H1 (cell line): Measurements from ENCODE around the gene CNTN6. TPM values are rescaled to one million over a fixed set of nuclear protein-coding genes. Genes with fewer than 3 reads are reported as not detected.

Source experiments
- CTCF ChIA-PET: fragments of 300-600 bp; sonication (Branson Sonifier 250); formaldehyde crosslinking; loops from one replicate; lab custom pipeline; 2021; ENCODE audit not compliant: partially characterized antibody; lab: Charles Lee
- POLR2A ChIA-PET: fragments of 300-600 bp; sonication (Branson Sonifier 250); formaldehyde crosslinking; loops from one replicate; lab custom pipeline; 2021; ENCODE audit warnings: inconsistent platforms; ENCODE audit not compliant: partially characterized antibody; lab: Charles Lee
- DNase-seq, 2 experiments: peaks; one replicate each; pipeline versions ENCODE4 v3.0.0 to v3.0.0-alpha.2; 2010 to 2022; ENCODE audit warnings: low spot score in 2 of 2, low read depth in 1 of 2, mixed read lengths in 1 of 2
- FAIRE-seq: peaks from 2 replicates; lab custom pipeline; 2011; peaks lifted over from hg19 to GRCh38; lab: Jason Lieb, UNC
- H2AFZ ChIP-seq: 2 replicates; pipeline ENCODE4 v1.8.1; 2012; ENCODE audit warnings: low read length, inconsistent platforms
- H2AK5ac ChIP-seq: 2 replicates; pipeline ENCODE4 v1.6.1; 2013; ENCODE audit warnings: low read depth, low read length
- H2BK120ac ChIP-seq: replicated peaks from 2 replicates; pipeline ENCODE3; 2013; ENCODE audit warnings: low read depth, low read length, inconsistent platforms
- H2BK12ac ChIP-seq: 2 replicates; pipeline ENCODE4 v1.6.1; 2013; ENCODE audit warnings: low read depth, low read length
- H2BK15ac ChIP-seq: 2 replicates; pipeline ENCODE4 v1.6.1; 2013; ENCODE audit warnings: low read length
- H2BK20ac ChIP-seq: 2 replicates; pipeline ENCODE4 v1.6.1; 2013; ENCODE audit warnings: low read length
- H2BK5ac ChIP-seq: 2 replicates; pipeline ENCODE4 v1.6.1; 2013; ENCODE audit warnings: low read depth, low read length
- H3K14ac ChIP-seq: 2 replicates; pipeline ENCODE4 v1.6.1; 2013; ENCODE audit warnings: inconsistent platforms; ENCODE audit not compliant: insufficient read length
- H3K18ac ChIP-seq: 2 replicates; pipeline ENCODE4 v1.6.1; 2013; ENCODE audit warnings: low read length; ENCODE audit errors: extremely low read depth
- H3K23ac ChIP-seq: 2 replicates; pipeline ENCODE4 v1.6.1; 2013; ENCODE audit warnings: inconsistent platforms; ENCODE audit not compliant: insufficient read length
- H3K23me2 ChIP-seq: 2 replicates; pipeline ENCODE4 v1.6.1; 2013; ENCODE audit warnings: low read depth, low read length
- H3K27ac ChIP-seq: 2 replicates; pipeline ENCODE4 v1.6.1; 2011; ENCODE audit warnings: low read depth, low read length, inconsistent platforms
- H3K27me3 ChIP-seq, 4 experiments: replicated peaks in 1 of 4; 1 replicate in 1 of 4; 2 replicates in 3 of 4; pipeline versions ENCODE4 v1.6.1 to v1.8.1; 2011 to 2013; ENCODE audit warnings: low read length in 3 of 4, mild to moderate bottlenecking in 3 of 4, inconsistent platforms in 2 of 4, mixed read lengths in 2 of 4, moderate library complexity in 1 of 4; ENCODE audit not compliant: control insufficient read depth in 3 of 4, insufficient read depth in 3 of 4; ENCODE audit errors: extremely low read depth in 1 of 4
- H3K36me3 ChIP-seq, 4 experiments: 2 replicates each; pipeline versions ENCODE4 v1.6.1 to v1.8.1; 2011 to 2013; ENCODE audit warnings: mild to moderate bottlenecking in 4 of 4, low read length in 3 of 4, moderate library complexity in 2 of 4, control low read depth in 1 of 4, inconsistent platforms in 1 of 4; ENCODE audit not compliant: insufficient read depth in 4 of 4, control insufficient read depth in 2 of 4
- H3K4ac ChIP-seq: replicated peaks from 2 replicates; pipeline ENCODE3; 2013; ENCODE audit warnings: low read length, low read depth, mixed read lengths, inconsistent platforms; ENCODE audit not compliant: insufficient read length
- H3K4me1 ChIP-seq, 4 experiments: replicated peaks in 1 of 4; 1 replicate in 1 of 4; 2 replicates in 3 of 4; pipeline versions ENCODE4 v1.6.1 to v1.8.1; 2011 to 2013; ENCODE audit warnings: low read length in 3 of 4, inconsistent platforms in 2 of 4, mixed read lengths in 1 of 4; ENCODE audit not compliant: insufficient read depth in 4 of 4, control insufficient read depth in 3 of 4
- H3K4me2 ChIP-seq, 2 experiments: 2 replicates each; pipeline versions ENCODE4 v1.6.1 to v1.8.1; 2011 to 2013; ENCODE audit warnings: low read depth in 2 of 2, low read length in 2 of 2, control low read depth in 1 of 2, inconsistent platforms in 1 of 2, mild to moderate bottlenecking in 1 of 2; ENCODE audit not compliant: insufficient read depth in 1 of 2
- H3K4me3 ChIP-seq, 4 experiments: fragments of 200-600, 300-600 bp in 1 of 4; sonication (generic), shearing (Covaris generic), sonication (Bioruptor Twin) in 1 of 4; 2 replicates each; pipeline versions ENCODE4 v1.5.1 to v1.8.1; 2011 to 2016; ENCODE audit warnings: low read length in 4 of 4, low read depth in 3 of 4, control low read depth in 2 of 4, inconsistent platforms in 2 of 4, mild to moderate bottlenecking in 2 of 4, mixed read lengths in 1 of 4, moderate library complexity in 1 of 4; ENCODE audit not compliant: insufficient read depth in 2 of 4; ENCODE audit errors: extremely low read depth in 1 of 4
- H3K56ac ChIP-seq: replicated peaks from 2 replicates; pipeline ENCODE3; 2013; ENCODE audit warnings: low read depth, mild to moderate bottlenecking, mixed read lengths, low read length, inconsistent platforms; ENCODE audit not compliant: insufficient read length
- H3K79me1 ChIP-seq: 2 replicates; pipeline ENCODE4 v1.6.1; 2013; ENCODE audit warnings: low read depth, low read length, control low read depth
- H3K79me2 ChIP-seq, 2 experiments: 2 replicates each; pipeline versions ENCODE4 v1.6.1 to v1.8.1; 2012 to 2013; ENCODE audit warnings: low read length in 2 of 2, mild to moderate bottlenecking in 2 of 2, inconsistent platforms in 1 of 2; ENCODE audit not compliant: insufficient read depth in 2 of 2, control insufficient read depth in 1 of 2
- H3K9ac ChIP-seq, 4 experiments: replicated peaks in 1 of 4; 1 replicate in 1 of 4; 2 replicates in 3 of 4; pipeline versions ENCODE4 v1.6.1 to v1.8.1; 2011 to 2013; ENCODE audit warnings: low read depth in 3 of 4, low read length in 3 of 4, control low read depth in 2 of 4, mild to moderate bottlenecking in 2 of 4, moderate library complexity in 2 of 4, inconsistent platforms in 1 of 4; ENCODE audit errors: extremely low read depth in 1 of 4
- H3K9me3 ChIP-seq, 2 experiments: 2 replicates each; pipeline versions ENCODE4 v1.6.1 to v1.8.1; 2012 to 2013; ENCODE audit warnings: mild to moderate bottlenecking in 2 of 2, moderate library complexity in 2 of 2, control low read depth in 1 of 2, inconsistent platforms in 1 of 2, low read depth in 1 of 2, low read length in 1 of 2, mixed read lengths in 1 of 2; ENCODE audit not compliant: insufficient read depth in 2 of 2
- H4K20me1 ChIP-seq, 2 experiments: replicated peaks in 1 of 2; 2 replicates each; pipeline versions ENCODE3 to v1.8.1; 2011 to 2013; ENCODE audit warnings: inconsistent platforms in 2 of 2, low read length in 2 of 2, mild to moderate bottlenecking in 1 of 2; ENCODE audit not compliant: insufficient read depth in 2 of 2, control insufficient read depth in 1 of 2
- H4K5ac ChIP-seq: 2 replicates; pipeline ENCODE4 v1.6.1; 2013; ENCODE audit warnings: low read length, low read depth, mixed read lengths, inconsistent platforms; ENCODE audit not compliant: insufficient read length
- H4K8ac ChIP-seq: 2 replicates; pipeline ENCODE4 v1.8.0; 2013; ENCODE audit warnings: mild to moderate bottlenecking, moderate library complexity, low read length, inconsistent platforms; ENCODE audit not compliant: insufficient read depth; ENCODE audit errors: extremely low read depth
- H4K91ac ChIP-seq: replicated peaks from 2 replicates; pipeline ENCODE3; 2013; ENCODE audit warnings: low read length, mixed read lengths, inconsistent platforms; ENCODE audit not compliant: insufficient read length
- FOSL1 ChIP-seq: IDR thresholded peaks from 2 replicates; pipeline ENCODE4 v1.6.1; 2011; ENCODE audit warnings: mild to moderate bottlenecking, low read depth, low read length, moderate library complexity; ENCODE audit not compliant: insufficient read depth
- JUND ChIP-seq: IDR thresholded peaks from 2 replicates; pipeline ENCODE4 v1.6.1; 2011; ENCODE audit warnings: mild to moderate bottlenecking, improper control_type of control experiment, low read length
- YY1 ChIP-seq: IDR thresholded peaks from 2 replicates; pipeline ENCODE4 v1.6.1; 2011; ENCODE audit warnings: low read depth, mild to moderate bottlenecking, low read length
- WGBS, 2 experiments: shearing (Covaris generic) in 1 of 2; methylation state at CpG; one replicate each; pipeline versions ENCODE4 v1.1.6 to v1.1.7; 2013 to 2015; ENCODE audit warnings: low lambda C conversion rate in 2 of 2, mixed read lengths in 2 of 2, inconsistent platforms in 1 of 2, low coverage in 1 of 2, missing lambda C conversion rate in 1 of 2; ENCODE audit not compliant: insufficient replicate concordance in 2 of 2, insufficient coverage in 1 of 2, insufficient read length in 1 of 2; ENCODE audit errors: extremely low coverage in 1 of 2, missing lambda C conversion rate in 1 of 2; 5-methylcytosine and 5-hydroxymethylcytosine counted together
- polyA plus RNA-seq, 7 experiments: library from polyadenylated mRNA; depleted of rRNA in 3 of 7; stranded (reverse) in 5 of 7; unstranded in 2 of 7; fragments of >200 nt in 5 of 7; fragments of 200-250 nt in 2 of 7; gene quantifications; 1 replicate in 5 of 7; 2 replicates in 1 of 7; 4 replicates in 1 of 7; pipeline versions ENCODE4 v1.2.1 to v1.2.3, GENCODE V29; 2011 to 2013; ENCODE audit warnings: missing spikeins in 2 of 7, mixed read lengths in 2 of 7
- total RNA-seq: library from RNA; stranded (reverse); fragmentation: NEBNext Ultra II Directional; extraction: Animal tissue kit (Norgen Biotek cat#: 25700); gene quantifications from 2 replicates; pipeline ENCODE4 v1.2.1, GENCODE V29; 2021
- TF ChIP-seq, protein P1 (sequence below), 3 experiments: IDR thresholded peaks; 1 replicate in 2 of 3; 2 replicates in 1 of 3; pipeline versions ENCODE4 v1.5.1 to v1.6.1; 2011; ENCODE audit warnings: low read length in 3 of 3, mild to moderate bottlenecking in 3 of 3, inconsistent platforms in 2 of 3, low read depth in 1 of 3, moderate library complexity in 1 of 3; ENCODE audit not compliant: insufficient read depth in 1 of 3; ENCODE audit errors: control extremely low read depth in 1 of 3

Gene CNTN6
- total and polyA plus RNA-seq, 2 of the 8 experiments (the other 6 are each of a cell fraction or from before 2014, with no cell fraction given), result not detected

DNA sequence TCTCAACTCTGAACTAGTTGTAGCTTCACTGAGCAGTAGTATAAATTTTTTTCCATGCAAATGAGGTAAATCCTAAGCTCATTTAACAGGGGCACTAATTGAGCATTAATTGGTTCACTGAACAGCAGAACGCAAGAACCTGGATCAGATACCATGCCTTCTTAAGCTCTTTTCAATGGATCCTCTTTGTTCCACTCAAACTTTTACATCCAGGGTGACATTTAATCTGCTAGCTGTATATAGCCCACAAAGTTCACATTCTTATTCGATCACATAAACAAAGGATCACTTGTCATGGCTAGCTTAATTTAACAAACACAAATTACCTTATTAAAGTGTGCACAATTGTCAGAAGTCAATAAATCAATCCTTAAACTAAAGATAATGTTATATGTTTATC lies 281.6 kb downstream of the CNTN6 start:
- no peaks in the 10 kb centered on the region for H4K20me1 ChIP-seq
- no peak for DNase-seq
- FAIRE-seq, result no peak

More for the DNA sequence above, 281.6 kb downstream of the CNTN6 start:
- Histone ChIP-seq H3K4me3 (no peak overlapping the region), H3K27me3 (no peaks in the 10 kb centered on the region), H2BK5ac (no peak overlapping the region), H3K9me3 (no peaks in the 10 kb centered on the region), H4K91ac (no peak overlapping the region), H3K36me3 (no peaks in the 10 kb centered on the region), H3K79me2 (no peaks in the 10 kb centered on the region), H2AFZ (0 out of 2 replicates have a peak overlapping the region, but pooled peaks have one; percentile 20), H4K5ac (no peak overlapping the region), H2BK120ac (no peak overlapping the region), H3K9ac (no peak overlapping the region), H3K23me2 (no peaks in the 10 kb centered on the region), H3K56ac (no peak overlapping the region), H3K18ac (no peak overlapping the region), H3K4me2 (no peak overlapping the region), H4K8ac (no peak overlapping the region), H2BK12ac (no peak overlapping the region), H2BK20ac (no peak overlapping the region), H3K14ac (no peak overlapping the region), H3K79me1 (no peaks in the 10 kb centered on the region), H3K23ac (no peak overlapping the region), H2BK15ac (no peak overlapping the region), H2AK5ac (no peak overlapping the region), H3K4ac (no peak overlapping the region), H3K27ac (no peak overlapping the region), H3K4me1 (no peaks in the 10 kb centered on the region)
- ChIA-PET POLR2A (no interaction called here), CTCF (interaction anchor here (0.8 to 1.1 kb wide), 2 partner anchors 11 to 222 kb away, joined by 3 to 4 read pairs; no protein-coding TSS in a partner anchor)
- no peak for TF ChIP-seq JUND
- TF ChIP-seq, protein P1, sequence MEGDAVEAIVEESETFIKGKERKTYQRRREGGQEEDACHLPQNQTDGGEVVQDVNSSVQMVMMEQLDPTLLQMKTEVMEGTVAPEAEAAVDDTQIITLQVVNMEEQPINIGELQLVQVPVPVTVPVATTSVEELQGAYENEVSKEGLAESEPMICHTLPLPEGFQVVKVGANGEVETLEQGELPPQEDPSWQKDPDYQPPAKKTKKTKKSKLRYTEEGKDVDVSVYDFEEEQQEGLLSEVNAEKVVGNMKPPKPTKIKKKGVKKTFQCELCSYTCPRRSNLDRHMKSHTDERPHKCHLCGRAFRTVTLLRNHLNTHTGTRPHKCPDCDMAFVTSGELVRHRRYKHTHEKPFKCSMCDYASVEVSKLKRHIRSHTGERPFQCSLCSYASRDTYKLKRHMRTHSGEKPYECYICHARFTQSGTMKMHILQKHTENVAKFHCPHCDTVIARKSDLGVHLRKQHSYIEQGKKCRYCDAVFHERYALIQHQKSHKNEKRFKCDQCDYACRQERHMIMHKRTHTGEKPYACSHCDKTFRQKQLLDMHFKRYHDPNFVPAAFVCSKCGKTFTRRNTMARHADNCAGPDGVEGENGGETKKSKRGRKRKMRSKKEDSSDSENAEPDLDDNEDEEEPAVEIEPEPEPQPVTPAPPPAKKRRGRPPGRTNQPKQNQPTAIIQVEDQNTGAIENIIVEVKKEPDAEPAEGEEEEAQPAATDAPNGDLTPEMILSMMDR (IDR thresholded peaks at IDR 0.05; ENCODE audit: control extremely low read depth in 1 of 3, insufficient read depth in 1 of 3, low read depth in 1 of 3, low read length in 3 of 3), result no peak
- TF ChIP-seq YY1, result no peak
- TF ChIP-seq FOSL1, result no peak
- 89% methylated on average over 2 of the region's 2 CpGs; no CpG with 5 or more reads in 1 of the 2 experiments for WGBS, 2 experiments
